ENCODE results near the gene CIB2.

DNA sequence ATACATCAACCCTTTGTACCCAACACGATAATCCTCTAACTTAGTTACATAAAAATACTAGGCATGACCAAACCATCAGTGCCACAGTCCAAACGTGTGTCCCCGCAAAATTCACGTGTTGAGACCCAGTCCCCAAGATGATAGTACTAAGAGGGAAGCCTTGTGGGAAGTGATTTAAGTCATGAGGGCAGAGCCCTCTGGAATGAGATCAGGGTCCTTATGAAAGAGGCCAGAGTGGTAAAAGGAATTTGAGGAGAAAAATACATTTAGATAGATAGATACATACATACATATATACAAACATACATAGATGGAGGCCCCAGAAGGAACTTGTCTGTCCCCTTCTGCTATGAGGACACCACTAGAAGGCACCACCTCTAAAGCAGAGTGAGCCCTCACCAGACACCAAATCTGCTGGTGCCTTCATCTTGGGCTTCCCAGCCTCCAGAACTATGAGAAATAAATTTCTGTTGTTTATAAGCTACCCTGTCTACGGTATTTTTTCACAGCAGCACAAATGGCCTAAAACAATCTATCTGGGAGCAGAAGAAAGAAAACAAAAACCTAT lies 61.7 kb downstream of the CIB2 start:
- TF ChIP-seq, protein P1, sequence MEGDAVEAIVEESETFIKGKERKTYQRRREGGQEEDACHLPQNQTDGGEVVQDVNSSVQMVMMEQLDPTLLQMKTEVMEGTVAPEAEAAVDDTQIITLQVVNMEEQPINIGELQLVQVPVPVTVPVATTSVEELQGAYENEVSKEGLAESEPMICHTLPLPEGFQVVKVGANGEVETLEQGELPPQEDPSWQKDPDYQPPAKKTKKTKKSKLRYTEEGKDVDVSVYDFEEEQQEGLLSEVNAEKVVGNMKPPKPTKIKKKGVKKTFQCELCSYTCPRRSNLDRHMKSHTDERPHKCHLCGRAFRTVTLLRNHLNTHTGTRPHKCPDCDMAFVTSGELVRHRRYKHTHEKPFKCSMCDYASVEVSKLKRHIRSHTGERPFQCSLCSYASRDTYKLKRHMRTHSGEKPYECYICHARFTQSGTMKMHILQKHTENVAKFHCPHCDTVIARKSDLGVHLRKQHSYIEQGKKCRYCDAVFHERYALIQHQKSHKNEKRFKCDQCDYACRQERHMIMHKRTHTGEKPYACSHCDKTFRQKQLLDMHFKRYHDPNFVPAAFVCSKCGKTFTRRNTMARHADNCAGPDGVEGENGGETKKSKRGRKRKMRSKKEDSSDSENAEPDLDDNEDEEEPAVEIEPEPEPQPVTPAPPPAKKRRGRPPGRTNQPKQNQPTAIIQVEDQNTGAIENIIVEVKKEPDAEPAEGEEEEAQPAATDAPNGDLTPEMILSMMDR (IDR thresholded peaks at IDR 0.05) = no peak
- no peak for TF ChIP-seq POLR2A (IDR thresholded peaks at IDR 0.05)
- TF ChIP-seq POLR2AphosphoS5 (IDR thresholded peaks at IDR 0.05) = no peak

Data from prostate gland (tissue), 2 donors.